Fibroblast of skin of right biceps (primary cell): ENCODE measurements around the gene ZNF189.

Experiments
- DNase-seq: peaks from one replicate; pipeline ENCODE4 v3.0.0-alpha.2; 2013

Gene ZNF189

DNA sequence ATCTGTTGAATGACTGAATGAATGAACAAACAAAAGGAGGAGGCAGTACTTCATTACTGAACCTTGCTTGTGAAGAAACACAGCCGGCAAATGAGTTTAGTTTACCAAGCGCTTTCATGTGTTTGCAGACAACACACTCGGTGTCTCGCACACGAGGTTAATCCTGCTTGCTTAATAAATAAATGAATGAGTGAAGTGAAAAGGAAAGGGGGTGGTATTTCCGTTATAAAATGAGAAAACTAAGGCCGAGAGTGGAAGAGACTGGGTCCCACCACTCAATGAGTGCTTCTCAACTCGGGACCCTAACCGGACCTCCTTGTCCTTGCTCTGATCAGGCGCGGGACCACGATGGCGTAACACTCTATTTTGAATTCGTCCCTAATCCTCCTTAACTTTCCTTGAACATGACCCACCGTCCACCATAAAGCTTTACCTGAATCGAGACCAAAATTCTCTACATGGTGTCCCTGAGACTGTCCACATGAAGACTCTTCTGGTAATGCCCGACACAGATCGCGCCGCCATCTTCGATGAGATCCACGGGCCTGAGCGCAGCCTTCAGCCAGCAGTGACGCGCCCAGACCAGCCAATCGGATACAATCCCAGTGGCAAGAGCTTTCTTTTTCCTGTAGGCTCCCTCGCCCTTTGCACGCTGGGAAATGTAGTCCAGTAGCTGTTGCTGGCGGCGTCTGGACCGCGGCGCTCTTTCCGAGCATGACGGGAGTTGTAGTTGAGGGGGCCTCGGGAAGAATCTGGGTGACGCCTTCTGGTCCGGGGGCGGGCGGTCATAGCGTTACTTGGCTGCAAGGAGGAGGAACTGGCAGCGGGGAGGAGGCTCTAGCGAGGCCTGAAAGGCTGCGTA, at the start of gene ZNF189, which contains the start of gene MRPL50:
Gene ZNF189 (plus strand): TSS at position 784 of the 862 bp plus-strand sequence. CDS start 306 bp downstream, outside the sequence.
Gene MRPL50 (minus strand): TSS at position 551 of the 862 bp plus-strand sequence. CDS start 26 bp downstream, at position 525.
- peak; percentile 99 for DNase-seq

DNA sequence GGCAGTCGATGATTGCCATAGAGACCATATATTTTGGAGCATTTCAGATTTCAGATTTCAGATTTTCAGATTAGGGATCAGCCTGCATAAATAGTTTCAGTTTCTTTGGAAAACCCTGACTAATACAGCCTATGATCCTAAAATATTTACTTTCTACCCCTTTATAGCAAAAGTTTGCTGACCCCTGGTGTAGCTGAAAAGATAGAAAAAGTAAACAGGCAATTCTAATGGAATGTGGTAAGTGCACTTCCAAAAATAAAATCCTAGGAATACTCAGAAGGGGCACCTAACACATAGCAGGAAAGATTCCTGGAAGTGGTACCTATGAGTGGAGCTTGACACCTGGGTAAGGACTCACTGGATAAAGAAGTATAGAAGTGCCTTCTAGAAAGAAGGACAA, 48.4 kb upstream of the ZNF189 start:
- DNase-seq: no peak

DNA sequence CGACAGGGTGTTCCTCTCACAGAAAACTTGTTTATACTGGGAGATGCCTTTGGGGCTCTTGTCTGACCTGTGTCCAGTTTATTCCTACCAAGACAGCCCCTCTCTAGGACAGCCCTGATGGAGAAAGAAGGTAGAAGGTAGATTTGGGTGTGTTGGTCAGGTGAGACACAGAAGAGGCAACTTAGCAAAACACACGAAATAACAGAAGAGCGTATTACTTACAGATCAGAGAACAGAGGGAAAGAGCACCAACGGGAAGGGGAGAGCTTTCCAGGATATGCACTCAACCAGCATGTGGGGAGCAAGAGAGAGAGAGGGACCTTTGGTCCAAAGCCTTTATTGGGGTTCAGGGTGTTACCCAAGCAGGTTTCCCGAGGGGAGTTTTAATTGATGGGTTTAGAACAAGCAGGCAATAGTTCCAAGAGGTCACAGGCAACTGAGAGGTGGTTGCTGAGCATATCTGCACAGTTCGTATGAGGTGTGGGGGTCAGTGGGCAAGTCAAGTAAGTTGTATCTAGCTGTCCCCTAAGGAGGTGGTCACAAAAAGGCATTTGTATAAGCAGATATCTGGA, 45.7 kb upstream of the ZNF189 start:
- DNase-seq: no peak

DNA sequence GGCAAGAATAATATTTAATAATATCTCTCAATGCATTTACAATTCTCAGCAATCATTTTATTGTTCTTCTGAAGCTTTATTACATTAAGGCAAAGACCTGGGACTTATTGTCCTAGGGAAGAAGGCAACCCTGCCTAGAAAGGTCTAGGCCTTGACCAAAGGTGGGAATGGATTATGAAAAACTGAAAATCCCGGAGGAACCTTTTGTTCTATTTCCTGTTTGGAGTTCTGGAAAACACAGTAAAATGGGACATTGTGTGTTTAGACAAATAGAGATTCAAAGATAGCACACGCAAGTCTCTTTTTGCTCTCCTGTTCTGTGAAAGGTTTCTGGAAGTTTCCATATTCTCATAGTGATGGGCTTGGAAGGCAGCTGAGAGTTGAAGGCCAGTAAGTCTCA, 45.0 kb upstream of the ZNF189 start:
- no peak for DNase-seq

DNA sequence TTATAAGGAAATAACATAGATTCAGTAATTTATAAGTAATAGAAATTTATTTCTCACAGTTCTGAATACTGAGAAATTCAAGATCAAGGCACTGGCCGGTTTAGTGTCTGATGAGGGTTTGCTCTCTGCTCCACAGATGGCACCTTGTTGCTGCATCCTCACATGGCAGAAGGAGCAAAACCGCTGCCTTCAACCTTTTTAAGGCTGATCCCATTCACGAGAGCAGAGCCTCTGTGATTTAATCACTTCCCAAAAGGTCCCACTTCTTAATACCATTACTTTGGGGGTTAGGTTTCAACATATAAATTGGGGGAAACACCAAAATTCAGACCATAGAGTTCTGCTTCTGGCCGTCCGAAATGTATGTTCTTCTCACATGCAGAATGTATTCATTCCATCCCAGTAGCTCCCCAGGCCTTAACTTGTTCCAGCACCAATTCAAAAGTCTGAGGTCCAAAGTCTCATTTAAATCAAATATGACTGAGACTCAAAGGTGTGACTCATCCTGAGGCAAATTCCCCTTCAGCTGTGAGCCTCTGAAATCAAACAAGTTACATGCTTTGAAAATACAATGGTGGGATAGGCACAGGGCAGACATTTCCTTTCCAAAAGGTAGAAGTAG, 44.4 kb upstream of the ZNF189 start:
- no peak for DNase-seq

DNA sequence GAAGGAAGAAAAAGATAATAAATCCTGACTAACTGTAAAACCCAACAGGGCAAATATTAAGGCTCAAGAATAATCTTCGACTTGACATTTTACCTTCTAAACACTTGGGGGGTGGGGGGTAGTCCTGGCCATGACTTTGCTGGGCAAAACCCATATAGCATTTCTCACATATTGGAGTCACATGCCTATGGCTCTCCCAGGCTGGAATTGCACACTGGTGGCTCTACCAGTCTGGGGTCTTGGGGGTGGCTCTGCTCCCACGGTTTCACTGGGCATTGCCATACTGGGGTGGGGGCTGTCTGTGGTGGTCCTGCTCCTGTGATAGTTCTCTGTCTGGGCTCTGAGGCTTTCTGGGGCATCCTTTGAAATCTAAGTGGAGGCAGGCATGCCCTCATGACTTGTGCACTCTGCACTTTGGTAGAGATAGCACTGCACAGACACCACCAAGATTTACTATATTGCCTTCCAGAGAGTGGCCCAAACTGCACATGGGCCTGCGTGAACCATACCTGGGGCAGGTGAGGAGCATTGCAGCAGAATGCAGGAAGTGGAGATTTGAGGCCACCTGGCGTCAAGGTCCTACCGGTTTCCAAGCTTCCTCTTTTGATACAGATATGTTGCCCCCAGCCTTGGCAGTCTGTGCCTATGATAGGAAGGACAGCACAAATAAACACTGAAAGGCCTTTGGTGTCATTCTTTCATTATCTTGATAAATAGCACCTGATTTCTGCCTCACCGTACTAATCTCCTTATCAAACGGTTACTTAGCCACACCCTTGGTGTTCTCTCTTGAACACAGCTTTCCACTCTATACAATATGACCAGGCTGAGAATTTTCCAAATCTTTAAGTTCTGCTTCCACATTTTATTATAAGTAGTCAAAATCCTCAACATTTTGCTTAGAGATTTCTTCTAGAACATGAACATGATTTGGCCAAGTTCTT, 43.6 kb upstream of the ZNF189 start:
- no peak for DNase-seq

DNA sequence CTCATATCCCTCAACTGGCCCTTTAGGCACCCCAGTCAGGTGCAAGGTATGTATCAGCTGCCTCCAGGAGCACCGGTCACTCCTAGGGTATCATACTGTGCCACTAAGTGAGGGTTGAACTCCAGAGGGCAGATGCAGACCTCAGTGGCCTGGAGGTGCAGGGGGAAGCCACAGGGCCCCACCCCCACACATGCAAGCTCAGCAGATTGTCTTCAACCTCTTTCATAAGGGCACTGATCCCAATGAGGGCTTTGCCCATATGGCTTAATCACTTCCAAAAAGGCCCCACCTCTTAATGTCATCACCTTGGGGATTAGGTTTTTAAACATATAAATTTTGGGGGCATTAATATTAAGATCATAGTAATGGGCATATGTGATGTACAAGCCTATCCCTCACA, 42.0 kb upstream of the ZNF189 start:
- no peak for DNase-seq

DNA sequence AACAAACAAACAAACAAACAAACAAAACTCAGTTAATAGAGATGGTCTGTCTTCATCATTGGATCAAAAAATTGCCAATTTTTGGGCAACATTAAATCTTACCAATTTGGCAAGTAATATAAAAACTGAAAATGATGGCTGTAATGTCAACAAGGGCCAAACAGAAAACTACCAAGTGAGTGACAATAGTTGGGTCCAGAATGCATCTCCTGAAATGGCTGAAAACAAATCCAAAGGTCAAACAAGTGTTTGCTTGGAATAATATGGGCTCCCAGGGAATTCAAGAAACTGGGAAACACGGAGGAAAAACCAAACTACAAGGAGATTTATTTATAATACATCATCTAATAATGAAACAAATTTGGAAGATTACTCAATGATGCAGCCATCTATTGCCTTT, 39.0 kb upstream of the ZNF189 start:
- no peak for DNase-seq

DNA sequence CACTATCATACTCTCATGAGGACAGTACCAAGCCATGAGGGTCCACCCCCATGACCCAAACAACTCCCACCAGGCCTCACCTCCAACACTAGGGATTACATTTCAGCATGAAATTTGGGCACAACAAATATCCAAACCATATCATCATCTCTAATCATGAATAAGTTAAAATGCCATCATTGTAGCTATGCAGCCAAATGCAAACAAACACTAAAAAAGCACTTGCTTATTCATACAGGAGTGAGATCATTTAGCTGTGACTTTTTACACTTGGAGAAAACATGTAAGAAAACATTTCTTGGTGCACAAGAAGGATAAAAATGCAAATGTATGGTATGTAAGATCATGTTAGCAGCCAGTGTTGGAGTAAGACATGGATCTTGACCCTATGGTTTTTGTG, 38.0 kb upstream of the ZNF189 start:
- DNase-seq: no peak

DNA sequence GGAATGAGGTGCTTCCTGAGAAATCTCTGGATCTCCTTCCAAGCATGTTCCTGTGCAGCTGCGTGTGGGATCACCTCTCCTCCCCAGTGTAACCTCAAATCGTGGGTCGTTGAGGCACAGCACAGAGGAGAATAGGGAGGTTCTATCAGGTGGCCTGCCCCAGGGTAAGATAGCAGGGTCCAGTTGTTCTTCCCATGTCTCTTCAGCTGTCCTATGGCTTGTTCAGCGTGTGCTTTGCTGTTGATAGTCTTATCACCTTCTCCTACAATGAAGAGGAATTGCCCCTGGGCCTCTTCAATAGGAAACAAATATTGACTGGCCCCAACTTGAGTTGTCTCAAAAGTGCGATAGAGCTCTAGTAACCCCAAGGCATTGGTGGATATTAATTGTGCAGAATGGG, 36.2 kb upstream of the ZNF189 start:
- DNase-seq: no peak

DNA sequence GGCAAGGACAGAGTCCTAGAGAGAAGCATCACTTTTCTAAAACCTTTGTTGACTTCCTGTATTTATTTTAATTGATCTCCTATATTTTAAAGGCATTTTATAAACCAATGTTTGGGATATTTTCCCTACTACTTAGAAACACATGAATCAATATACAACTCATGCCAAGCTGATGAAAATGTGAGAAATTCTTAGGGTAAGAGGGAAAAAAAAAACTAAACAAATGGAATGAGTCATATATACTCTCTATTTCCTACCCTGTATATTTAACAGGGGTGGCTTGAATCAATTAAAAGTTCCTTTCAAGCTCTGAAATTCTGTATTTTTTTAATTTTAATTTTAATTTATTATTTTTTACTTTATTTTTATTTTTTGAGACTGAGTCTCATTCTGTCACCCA, 33.5 kb upstream of the ZNF189 start:
- DNase-seq: peak; percentile 78

DNA sequence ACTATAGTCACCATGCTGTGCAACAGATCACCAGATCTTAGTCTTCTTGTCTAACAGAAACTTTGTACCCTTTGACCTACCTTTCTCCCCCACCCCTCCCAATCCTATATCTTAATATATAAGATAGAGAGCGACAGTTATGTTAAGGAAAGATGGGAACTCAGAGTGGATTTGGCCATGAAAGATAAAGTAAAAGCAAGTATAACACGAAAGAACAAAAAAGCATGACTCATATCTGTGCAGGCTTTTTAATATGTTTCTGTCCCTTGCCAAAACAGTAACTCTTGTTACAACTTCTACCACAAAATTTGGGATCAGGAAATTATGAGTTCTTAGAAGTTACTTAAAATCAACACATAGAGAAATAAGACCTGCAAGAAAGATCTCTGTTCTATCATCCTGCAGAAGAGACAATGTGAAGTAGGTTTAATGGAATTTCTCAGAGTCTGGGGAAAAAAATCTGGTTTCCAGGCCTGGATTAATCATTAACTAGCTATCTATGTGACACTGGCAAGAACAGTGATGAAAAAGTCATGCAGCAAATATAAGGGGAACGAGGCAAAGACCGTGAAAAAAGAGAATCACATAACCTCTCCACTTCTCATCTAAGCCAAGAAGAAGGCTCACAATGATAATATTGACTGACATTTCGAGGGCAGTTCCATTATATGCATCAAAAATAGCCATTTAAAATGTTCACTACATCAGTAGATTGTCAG, 32.5 kb upstream of the ZNF189 start:
- peak; percentile 70 for DNase-seq

DNA sequence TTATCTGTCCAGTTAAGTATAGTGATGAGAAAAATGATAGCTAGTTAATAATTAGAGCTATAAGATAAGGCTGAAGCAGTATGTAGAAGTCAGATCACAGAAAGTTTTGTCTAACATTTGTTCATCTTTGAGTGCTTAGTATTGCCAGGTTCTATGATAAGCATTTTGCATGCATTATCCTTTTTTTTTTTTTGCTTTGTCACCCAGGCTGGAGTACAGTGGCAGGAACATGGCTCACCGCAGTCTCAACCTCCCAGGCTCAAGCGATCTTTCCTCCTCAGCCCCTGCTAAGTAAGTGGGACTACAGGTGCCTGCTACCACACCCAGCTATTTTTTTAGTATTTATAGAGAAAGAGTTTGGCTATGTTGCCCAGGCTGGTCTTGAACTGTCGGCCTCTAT, 31.3 kb upstream of the ZNF189 start:
- no peak for DNase-seq

DNA sequence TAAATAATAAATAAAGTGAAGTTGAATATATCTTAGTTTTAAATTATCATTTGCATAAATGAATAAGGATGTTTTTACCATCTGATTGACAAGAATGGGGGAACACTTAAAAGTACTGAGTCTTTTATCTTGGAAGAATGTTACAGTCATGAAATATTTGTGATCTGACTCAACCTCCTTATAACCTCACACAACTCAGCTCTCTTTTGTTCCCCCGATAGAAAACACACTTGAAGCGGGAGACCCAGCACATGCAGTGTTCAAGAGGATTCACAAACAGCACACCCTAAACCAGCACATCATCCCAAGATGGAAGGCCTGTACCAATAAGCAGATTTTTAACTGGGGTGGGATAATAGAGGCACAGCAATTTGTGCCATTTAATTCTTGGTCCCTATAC, 29.4 kb upstream of the ZNF189 start:
- peak; percentile 75 for DNase-seq

DNA sequence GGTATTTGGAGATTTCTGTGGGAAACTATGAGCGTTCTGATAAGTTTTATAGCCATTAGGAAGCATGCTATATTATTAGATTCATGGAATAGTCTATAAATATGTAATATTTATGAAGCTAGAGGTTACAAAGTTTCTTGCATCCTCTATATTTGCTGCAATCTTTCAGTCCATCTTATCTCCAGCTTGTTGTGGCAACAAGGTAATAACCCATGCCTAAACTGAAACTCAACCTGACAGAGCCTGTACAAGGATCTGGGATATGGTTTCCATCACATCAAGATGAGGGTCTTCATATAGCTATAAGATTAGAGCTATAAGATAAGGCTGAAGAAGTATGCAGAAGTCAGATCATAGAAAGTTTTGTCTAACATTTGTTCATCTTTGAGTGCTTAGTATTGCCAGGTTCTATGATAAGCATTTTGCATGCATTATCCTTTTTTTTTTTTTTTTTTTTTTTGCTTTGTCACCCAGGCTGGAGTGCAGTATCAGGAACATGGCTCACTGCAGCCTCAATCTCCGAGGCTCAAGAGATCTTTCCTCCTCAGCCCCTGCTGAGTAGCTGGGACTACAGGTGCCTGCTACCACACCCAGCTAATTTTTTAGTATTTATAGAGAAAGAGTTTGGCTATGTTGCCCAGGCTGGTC, 28.6 kb upstream of the ZNF189 start:
- no peak for DNase-seq

DNA sequence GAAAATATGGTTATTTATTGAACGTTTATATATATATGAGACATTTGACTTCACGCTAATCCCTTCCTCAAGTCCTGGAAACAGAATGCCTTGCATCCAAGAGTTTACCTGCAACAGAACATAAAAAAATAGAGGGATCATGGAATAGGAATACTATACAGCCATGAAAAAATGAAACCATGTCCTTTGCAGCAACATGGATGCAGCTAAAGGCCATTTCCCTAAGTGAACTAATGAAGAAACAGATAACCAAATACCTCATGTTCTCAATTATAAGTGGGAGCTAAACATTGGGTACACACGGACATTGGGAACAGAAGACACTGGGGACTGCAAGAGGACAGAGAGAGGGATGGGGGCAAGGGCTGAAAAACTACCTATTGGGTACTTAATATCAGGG, 26.8 kb upstream of the ZNF189 start:
- no peak for DNase-seq

DNA sequence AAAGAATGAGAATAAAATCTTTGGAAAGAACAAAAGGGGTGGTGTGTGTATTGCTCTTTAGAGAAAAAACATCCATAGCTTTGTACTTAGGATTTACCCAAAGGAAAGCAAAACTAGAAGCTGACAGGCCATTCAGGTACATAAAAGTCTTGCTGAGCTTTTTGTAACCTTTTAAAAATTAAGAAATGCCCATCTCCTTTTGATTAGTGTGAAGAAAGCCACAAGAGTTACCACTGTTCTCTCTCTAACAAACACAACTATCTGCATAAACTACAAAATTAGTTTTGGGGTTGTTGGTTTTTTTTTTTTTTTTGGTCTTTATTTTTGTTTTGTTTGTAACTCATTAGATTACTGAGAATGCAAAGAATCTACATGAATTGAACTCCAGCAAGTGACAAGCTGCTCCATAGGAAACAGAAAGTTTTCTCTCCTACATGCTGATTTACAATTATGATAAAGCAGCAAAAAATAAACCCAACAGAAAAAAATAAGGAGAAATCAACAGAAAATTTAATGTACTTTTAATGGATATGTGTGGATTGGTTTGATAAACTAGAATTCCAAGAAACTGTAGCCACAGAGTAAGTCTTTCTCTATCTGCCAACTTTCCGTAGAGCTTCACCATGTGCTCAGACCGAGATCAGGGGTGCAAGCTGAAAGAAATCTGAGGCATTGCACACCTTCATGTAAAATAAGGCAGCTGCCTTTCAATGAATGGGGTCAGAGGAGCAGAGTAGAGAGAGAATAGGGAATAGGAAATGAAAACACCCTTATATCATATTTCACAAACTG, 26.1 kb upstream of the ZNF189 start:
- DNase-seq: no peak

DNA sequence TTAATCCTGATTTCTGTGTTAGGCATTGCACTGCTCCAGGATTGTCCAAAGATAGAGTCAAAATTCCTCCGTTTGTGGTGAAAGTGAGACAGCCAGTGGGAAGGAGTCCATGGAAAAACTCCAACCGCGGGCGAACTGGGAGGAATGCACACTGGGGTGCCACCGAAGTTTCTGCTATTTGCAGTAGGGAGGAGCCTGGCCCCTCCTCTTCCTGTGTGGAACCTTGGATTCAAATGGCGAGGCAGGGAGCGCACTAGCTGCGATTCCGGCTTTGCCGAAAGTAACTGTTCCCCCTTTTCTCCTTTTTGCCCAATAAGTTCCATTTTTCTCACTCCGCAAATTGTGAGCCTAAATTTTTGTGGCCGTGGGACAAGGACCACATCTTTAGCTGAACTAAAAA, 23.1 kb upstream of the ZNF189 start:
- DNase-seq: peak; percentile 35

DNA sequence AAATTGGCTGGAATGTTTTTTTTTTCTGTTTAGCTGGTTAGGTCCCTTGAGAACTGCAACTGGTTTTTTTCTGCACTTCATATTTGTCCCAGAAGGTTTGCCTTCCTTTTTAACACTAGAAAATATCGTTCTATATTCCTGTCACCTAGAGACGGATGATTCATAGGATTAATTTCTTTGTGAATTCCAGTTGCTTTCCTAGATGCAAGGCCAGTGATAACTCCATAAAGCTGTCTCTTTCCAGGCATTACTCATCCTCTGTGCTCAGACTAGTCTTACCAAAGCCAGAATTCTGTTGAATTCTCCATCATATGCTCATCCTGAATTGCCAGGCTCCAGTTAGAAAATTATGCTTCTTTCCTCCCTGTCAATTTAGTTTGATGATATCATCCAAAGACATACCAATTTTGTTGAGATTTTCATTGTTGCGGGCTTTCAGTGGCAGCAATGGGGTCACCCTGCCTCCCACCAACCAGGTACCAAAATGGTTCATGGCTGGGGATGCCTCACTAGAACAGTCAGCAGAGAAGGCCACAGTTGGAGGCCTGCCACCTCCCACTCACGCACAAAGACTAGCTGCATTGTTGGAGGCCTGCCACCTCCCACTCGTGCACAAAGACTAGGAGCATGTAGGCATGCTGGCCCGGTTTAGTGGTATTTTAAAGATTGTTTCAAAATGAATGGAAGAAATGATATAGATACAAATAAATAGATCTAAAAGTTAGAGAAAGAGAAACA, 22.4 kb upstream of the ZNF189 start:
- peak; percentile 94 for DNase-seq

DNA sequence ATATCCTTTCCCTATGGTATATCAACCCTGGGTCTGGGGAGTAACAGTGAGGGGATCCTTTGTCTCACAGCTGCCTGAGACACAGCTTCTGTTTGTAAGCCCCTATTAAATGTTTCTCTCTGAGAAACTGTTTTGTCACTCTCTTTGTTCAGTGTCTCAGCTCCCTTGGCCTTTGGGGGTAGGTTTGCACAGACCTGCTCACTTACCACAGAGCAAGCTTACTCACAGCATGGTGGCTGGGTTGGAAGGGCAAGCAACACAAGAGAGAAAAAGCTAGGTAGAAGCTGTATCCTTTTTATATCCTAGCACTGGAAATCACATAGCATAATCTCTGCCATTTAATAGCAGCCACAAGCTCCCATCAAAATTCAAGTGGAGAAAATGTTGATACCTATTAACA, 18.4 kb upstream of the ZNF189 start:
- DNase-seq: no peak
